Mucosa of gallbladder (tissue), 1 donor: ENCODE results near the gene PRKCB. TPM values are rescaled to one million over a fixed set of nuclear protein-coding genes. Genes with fewer than 3 reads are reported as not detected.
"Not testable (repeated sequence)": the region's sequence is repeated elsewhere in the genome, so short reads cannot be mapped to it uniquely, and the experiment has no call there.

Experiments used
- DNase-seq: peaks from one replicate; pipeline ENCODE4 v3.0.0-alpha.2; 2020; ENCODE audit warnings: low spot score
- total RNA-seq: library from RNA; stranded (reverse); gene quantifications from one replicate; pipeline ENCODE4 v1.2.1, GENCODE V29; 2021
- donor health status: DM: no; HTN: no; CAD: no.

The PRKCB gene
- total RNA-seq, 1 donor from 2014 or later = 9.6 TPM

GRCh38 chr16:23902748-23903414 lies 67.1 kb downstream of the PRKCB start:
- no peak for DNase-seq

GRCh38 chr16:23905027-23905426 lies 69.2 kb downstream of the PRKCB start:
- peak; percentile 28 for DNase-seq

DNA sequence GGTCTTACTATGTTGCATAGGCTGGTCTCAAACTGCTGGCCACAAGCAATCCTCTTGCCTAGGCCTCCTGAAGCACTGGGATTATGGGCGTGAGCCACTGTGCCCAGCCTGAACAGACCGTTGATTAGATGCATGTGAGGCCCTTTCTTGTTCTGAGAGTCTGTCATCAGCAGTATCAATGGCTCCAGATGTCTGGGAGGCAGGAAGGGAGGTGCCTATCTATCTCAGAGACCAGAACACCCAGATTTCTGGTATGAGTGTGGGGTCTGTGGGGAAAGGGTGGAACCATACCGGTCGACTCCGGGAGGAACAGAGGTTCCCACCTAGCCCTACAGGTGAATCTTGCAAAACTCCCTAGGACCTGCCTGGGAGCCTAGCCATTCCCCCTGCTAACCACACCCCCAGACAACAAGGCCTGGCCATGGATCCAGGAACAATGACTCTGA lies 71.7 kb downstream of the PRKCB start:
- no peak for DNase-seq

- no peak for DNase-seq
Observed at GRCh38 chr16:23907903-23908302, 72.1 kb downstream of the PRKCB start.

DNA sequence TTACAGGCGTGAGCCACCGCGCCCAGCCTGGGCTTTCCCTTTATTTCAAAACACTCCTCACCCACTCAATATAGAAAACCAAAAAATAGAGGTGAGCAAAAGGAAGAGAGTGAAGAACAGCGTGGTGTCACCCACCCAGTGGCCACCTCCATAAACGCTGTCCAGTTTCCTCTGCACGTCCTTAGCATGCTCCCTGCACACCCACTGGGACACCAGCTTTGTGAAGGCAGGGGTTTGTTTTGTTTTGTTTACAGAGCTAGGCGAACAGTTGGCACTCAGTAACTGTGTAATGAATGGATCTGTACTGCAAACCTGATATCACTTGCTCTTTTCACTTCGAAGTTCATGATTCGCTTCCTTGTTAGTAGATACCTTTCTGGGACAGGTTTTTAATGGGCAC lies 73.0 kb downstream of the PRKCB start:
- DNase-seq = no peak

- no peak for DNase-seq
Observed at GRCh38 chr16:23909792-23910418, 74.1 kb downstream of the PRKCB start.

GRCh38 chr16:23914946-23915530 lies 79.3 kb downstream of the PRKCB start:
- DNase-seq = no peak

DNA sequence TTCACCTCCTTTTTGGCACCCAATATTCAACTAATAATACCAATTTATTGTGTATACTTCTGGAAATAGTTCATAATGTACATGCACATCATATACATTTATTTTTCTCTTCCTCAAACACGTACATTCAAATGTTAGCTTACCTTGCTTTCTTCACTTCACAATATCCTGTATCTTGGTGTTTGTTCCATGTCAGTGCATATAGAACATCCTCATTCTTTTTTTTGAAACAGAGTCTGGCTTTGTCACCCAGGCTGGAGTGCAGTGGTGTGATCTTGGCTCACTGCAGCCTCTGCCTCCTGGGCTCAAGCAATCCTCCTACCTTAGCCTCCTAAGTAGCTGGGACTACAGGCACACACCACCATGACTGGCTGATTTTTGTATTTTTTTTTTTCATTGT lies 80.8 kb downstream of the PRKCB start:
- DNase-seq = not testable (repeated sequence)

DNA sequence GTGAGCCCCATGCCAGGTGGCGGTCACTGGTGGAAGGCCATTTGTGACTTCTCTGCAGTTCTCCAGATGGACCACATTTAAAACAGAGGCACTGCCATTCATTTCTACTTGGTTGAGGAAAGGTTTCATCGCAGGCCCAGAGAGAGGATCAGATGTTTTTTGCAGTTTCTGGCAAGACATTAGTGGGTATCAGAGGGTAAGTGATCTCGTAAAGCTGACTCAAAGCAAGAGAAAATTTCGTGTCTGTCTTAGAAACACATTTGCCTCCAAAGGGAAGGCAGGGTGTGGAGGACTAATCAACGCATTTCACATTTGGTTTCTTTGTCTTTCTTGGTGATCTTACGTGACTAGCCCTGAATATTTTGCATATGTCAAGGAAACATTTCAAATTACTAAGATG lies 81.8 kb downstream of the PRKCB start:
- no peak for DNase-seq

GRCh38 chr16:23920446-23920845 lies 84.7 kb downstream of the PRKCB start:
- no peak for DNase-seq

DNA sequence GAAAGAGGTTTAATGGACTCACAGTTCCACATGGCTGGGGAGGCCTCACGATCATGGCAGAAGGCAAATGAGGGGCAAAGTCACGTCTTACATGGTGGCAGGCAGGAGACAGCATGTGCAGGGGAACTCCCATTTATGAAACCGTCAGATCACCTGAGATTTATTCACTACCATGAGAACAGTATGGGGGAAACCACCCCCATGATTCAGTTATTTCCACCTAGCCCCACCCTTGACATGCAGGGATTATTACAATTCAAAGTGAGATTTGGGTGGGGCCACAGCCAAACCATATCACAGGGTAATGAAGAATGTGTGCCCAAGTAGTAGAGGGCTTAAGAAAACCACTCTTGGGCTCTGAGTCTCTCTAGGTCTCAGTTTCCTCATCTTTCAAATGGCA lies 85.1 kb downstream of the PRKCB start:
- DNase-seq = no peak

- DNase-seq = no peak
Observed at GRCh38 chr16:23922406-23922805, 86.6 kb downstream of the PRKCB start.

- no peak for DNase-seq
Observed at GRCh38 chr16:23924128-23924527, 88.3 kb downstream of the PRKCB start.

DNA sequence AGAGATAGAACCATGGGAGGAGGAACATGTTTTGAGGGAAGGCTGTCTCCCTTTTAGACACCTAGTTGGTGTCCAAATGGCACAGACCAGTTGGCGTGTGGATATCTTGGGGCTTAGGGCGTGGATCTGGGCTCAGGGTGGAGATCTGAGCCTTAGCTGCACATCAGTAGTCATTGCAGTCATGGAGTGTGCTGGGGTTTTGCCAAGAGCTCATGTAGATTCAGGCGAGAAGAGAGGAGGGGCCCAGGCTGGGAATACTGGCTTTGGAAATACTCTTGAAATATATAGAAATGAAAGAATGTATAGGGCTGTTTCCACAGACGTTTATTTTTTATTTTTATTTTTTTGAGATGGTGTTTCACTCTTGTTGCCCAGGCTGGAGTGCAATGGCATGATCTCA lies 92.0 kb downstream of the PRKCB start:
- DNase-seq = no peak

DNA sequence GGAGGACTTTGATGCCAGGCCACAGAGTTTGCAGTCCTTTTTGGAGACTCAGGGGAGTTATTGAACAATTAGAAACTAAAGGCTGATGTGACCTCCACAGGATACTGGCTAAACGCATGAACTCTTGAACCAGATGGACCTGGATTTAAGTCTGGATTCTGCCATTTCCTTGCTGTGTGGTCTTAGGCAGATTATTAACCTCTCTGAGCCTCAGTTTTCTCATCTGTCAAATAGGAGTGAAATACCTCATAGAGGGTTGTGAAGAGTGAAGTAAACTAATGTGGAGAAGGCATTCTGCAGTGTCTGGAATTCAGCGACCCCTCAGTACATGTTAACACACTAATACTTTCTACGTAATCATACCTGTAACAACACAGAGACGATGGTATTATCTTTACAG lies 93.5 kb downstream of the PRKCB start:
- no peak for DNase-seq

GRCh38 chr16:23929856-23930255 lies 94.1 kb downstream of the PRKCB start:
- no peak for DNase-seq

DNA sequence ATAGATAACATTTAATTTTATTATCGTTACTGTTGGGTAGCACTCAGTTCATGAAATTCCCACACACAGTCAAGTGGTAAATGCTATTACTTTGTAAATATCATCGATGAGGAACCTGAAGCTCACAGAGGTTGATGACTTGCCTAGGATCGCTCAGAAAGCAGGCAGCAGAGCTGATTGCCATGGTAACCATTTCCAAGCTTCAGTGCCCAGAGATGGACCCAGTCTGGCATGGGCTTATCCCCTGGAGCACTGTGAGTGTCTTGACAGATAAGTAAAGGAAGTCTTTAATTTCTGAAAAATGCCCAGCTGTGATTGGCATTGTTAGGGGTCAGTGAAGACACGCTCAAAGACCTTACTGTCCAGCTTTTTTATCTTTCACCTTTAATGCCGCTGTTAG lies 95.0 kb downstream of the PRKCB start:
- DNase-seq = no peak

GRCh38 chr16:23931199-23931598 lies 95.4 kb downstream of the PRKCB start:
- no peak for DNase-seq

- not testable (repeated sequence) for DNase-seq
Observed at GRCh38 chr16:23933650-23934049, 97.9 kb downstream of the PRKCB start.

DNA sequence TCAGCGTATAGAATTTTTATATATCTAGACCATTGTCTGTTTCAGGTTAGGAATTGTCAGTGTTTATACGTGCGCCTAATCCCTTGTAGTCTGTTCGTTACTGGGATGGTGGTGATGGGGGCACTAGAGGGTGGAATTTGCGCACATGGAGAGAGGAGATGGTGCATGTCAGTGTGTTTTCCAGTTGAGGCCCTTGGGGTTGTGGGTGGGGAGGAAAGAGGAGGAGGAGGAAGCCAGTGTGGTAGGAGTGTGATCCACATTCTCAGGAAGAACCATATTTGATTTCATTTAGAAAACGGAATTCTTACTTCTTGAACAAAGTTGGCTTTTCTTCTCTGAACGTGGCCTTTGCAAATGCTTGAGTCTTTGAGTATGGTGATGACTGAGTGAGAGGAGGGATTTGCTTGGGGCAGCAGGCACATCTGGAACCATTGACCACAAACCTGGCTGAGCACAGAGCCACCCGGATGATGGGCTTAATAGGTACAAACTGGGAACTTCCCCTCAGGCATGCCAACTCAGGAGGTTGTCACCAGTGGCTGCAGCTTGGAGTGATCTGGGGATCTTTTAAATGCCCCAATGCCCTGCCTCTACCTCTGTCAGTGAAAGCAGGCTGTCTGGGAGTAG lies 98.9 kb downstream of the PRKCB start:
- no peak for DNase-seq

DNA sequence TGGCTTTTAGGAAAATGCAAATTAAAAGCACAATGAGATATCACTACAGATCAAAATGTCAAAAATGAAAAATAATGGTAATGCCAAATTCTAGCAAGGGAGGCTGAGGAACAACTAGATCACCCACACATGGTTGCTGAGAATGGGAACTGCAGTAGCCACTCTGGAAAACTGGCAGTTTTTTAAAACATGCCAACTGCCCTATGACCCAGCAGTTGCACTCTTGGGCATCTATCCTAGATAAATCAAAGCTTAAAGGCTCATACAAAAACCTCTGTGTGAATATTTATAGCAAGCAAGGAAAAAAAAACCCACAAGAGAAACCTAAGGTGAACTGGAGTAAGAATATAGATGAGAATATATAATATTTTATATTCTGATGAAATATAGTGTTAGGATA lies 104.3 kb downstream of the PRKCB start:
- no peak for DNase-seq

DNA sequence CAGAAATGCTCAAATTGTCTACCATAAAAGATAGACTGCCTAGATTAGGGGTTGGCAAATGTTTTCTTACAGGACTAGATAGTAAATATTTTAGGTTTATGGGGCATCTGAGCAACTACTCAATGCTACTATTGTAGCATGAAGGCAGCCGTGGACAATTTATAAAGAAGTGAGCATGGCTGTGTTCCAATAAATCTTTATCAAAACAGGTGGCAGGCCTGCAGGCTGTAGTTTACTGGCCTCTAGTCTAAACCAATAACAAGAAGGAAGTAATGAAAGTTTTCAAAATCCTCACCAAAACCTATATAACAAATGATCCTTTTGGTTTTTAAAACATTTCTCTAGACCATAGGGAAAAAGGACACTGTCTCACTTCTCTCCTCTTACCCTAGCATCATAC lies 105.2 kb downstream of the PRKCB start:
- DNase-seq = no peak
